Skin epidermis (tissue), 12 donors: ENCODE measurements around the gene PRRT1.
"Not testable (repeated sequence)": the region's sequence is repeated elsewhere in the genome, so short reads cannot be mapped to it uniquely, and the experiment has no call there.

Experiments
- H3K27ac ChIP-seq, 21 experiments: fragments of 200-600 bp; sonication (generic) in 11 of 21; one replicate each; pipeline ENCODE4 v1.5.0; 2020; ENCODE audit warnings: mild to moderate bottlenecking in 3 of 21, inconsistent platforms in 2 of 21, moderate library complexity in 2 of 21
- H3K4me3 ChIP-seq, 7 experiments: fragments of 200-600 bp; sonication (generic) in 2 of 7; one replicate each; pipeline ENCODE4 v1.5.0; 2020; ENCODE audit warnings: inconsistent platforms in 2 of 7, mild to moderate bottlenecking in 2 of 7, moderate library complexity in 1 of 7

Gene PRRT1

GRCh38 chr6:32110632-32111031 lies 41.1 kb downstream of the PRRT1 start:
- Histone ChIP-seq H3K27ac (peak overlapping the region in 8 of 21 experiments; percentile 32 to 87 (median 62)), H3K4me3 (no peak overlapping the region)

GRCh38 chr6:32109765-32110160 lies 42.0 kb downstream of the PRRT1 start:
- Histone ChIP-seq H3K27ac (peak overlapping the region in 10 of 21 experiments; percentile 25 to 87 (median 56)), H3K4me3 (peak overlapping the region in 1 of 7 experiments; percentile 5)

GRCh38 chr6:32109114-32109764 lies 42.5 kb downstream of the PRRT1 start, which contains the start of gene TNXB:
TSS of gene TNXB (minus strand) at chr6:32109338. CDS start at chr6:32098198, 11,140 bp downstream.
- Histone ChIP-seq H3K27ac (peak within 1 kb of the TSS in 15 of 21 experiments; percentile 2 to 87 (median 74)), H3K4me3 (peak within 1 kb of the TSS in 6 of 7 experiments; percentile 9 to 41 (median 24))

GRCh38 chr6:32108727-32109113 lies 43.0 kb downstream of the PRRT1 start:
- Histone ChIP-seq H3K27ac (peak overlapping the region in 15 of 21 experiments; percentile 2 to 87 (median 74)), H3K4me3 (peak overlapping the region in 6 of 7 experiments; percentile 9 to 41 (median 24))

- Histone ChIP-seq H3K27ac (peak overlapping the region in 15 of 21 experiments; percentile 2 to 87 (median 74)), H3K4me3 (peak overlapping the region in 6 of 7 experiments; percentile 9 to 41 (median 24))
These were observed 43.6 kb downstream of the PRRT1 start for GRCh38 chr6:32108094-32108627.

GRCh38 chr6:32107406-32107805 lies 44.3 kb downstream of the PRRT1 start:
- Histone ChIP-seq H3K27ac (peak overlapping the region in 12 of 21 experiments; percentile 26 to 87 (median 76)), H3K4me3 (peak overlapping the region in 1 of 7 experiments; percentile 41)

- Histone ChIP-seq H3K27ac (no peak overlapping the region), H3K4me3 (no peak overlapping the region)
These were observed 46.3 kb downstream of the PRRT1 start for GRCh38 chr6:32105433-32105832.

- Histone ChIP-seq H3K27ac (no peak overlapping the region), H3K4me3 (no peak overlapping the region)
These were observed 49.5 kb downstream of the PRRT1 start for GRCh38 chr6:32102255-32102654.

- not testable (repeated sequence) for H3K4me3 ChIP-seq, H3K27ac ChIP-seq
These were observed 51.5 kb downstream of the PRRT1 start for GRCh38 chr6:32100251-32100650.
